Right lobe of liver (tissue), 6 donors: ENCODE measurements around the gene SDK1. TPM values are rescaled to one million over a fixed set of nuclear protein-coding genes. Genes with fewer than 3 reads are reported as not detected.
A peak's percentile ranks its signal among the peaks of the same experiment; 100 is the strongest.

ENCODE experiments used
- ATAC-seq, 4 donors: fragments of 200-7000 bp; cut with Tn5 transposase; one replicate each; pipeline ENCODE4 v1.9.1; 2020; ENCODE audit warnings: mild to moderate bottlenecking in 4 of 4, moderate library complexity in 4 of 4
- DNase-seq, 3 donors: peaks; one replicate each; pipeline ENCODE4 v3.0.0-alpha.2; 2020
- H3K27ac ChIP-seq, 3 donors: fragments of 200-600 bp; one replicate each; pipeline ENCODE4 v1.8.0; 2022
- H3K27me3 ChIP-seq, 2 donors: fragments of 200-600 bp; one replicate each; pipeline ENCODE4 v1.8.0; 2022
- H3K36me3 ChIP-seq, 4 donors: fragments of 200-600 bp; sonication (generic) in 1 of 4; one replicate each; pipeline versions ENCODE4 v1.5.1 to v1.8.0; 2017 to 2022; ENCODE audit warnings: control low read depth in 1 of 4
- H3K4me1 ChIP-seq, 4 donors: fragments of 200-600 bp; sonication (generic) in 1 of 4; one replicate each; pipeline versions ENCODE4 v1.5.1 to v1.8.0; 2017 to 2022; ENCODE audit warnings: control low read depth in 1 of 4
- H3K4me3 ChIP-seq, 3 donors: fragments of 200-600 bp; one replicate each; pipeline ENCODE4 v1.8.0; 2022
- H3K9me3 ChIP-seq, 4 donors: fragments of 200-600 bp; sonication (generic) in 1 of 4; one replicate each; pipeline versions ENCODE4 v1.5.1 to v1.8.0; 2017 to 2022; ENCODE audit warnings: control low read depth in 1 of 4
- CTCF ChIP-seq, 4 donors: fragments of 200-600 bp in 3 of 4; fragments of 450-650 bp in 1 of 4; IDR thresholded peaks; one replicate each; pipeline versions ENCODE4 v1.5.1 to v1.8.0; 2016 to 2022; ENCODE audit warnings: antibody characterized with exemption in 4 of 4, mild to moderate bottlenecking in 2 of 4
- POLR2A ChIP-seq: fragments of 450-650 bp; IDR thresholded peaks from one replicate; pipeline ENCODE4 v1.6.1; 2017; ENCODE audit warnings: antibody characterized with exemption, mild to moderate bottlenecking
- WGBS: methylation state at CpG from one replicate; pipeline ENCODE4 v1.1.6; 2018; ENCODE audit warnings: low coverage, low lambda C conversion rate; ENCODE audit not compliant: insufficient coverage; ENCODE audit errors: missing lambda C conversion rate; 5-methylcytosine and 5-hydroxymethylcytosine counted together
- intact Hi-C, 2 donors: fragments of 100-400 bp; cut with DNase I; formaldehyde crosslinking; loops; one replicate each; pipeline versions ENCODE4 v1.11.2 to v1.14.1; 2022
- total RNA-seq, 6 experiments: library from RNA; depleted of rRNA in 2 of 6; stranded (reverse); fragments of >200 nt in 2 of 6; fragmentation: NEBNext Ultra II Directional in 3 of 6; extraction: Animal tissue kit (Norgen Biotek cat#: 25700) in 3 of 6; gene quantifications; one replicate each; pipeline versions ENCODE4 v1.1.0 to v1.2.4, GENCODE V29; 2016 to 2023
- donor health status: DM: no; HTN: yes; CAD: no.
- donor health status: DM: no; HTN: no; CAD: no.
- donor health status: DM: no; HTN: no; CAD: no.
- donor health status: DM: no; HTN: yes; CAD: no.
- donor health status: DM: no; HTN: yes; CAD: no.

The SDK1 gene
- total RNA-seq, 6 experiments from 2014 or later, result 0.07 to 1.4 (median 0.65) TPM

- no peak overlapping the region for H3K27ac ChIP-seq
- ATAC-seq, result peak in 1 of 4 donors; percentile 50
- 30% methylated on average over 4 of the region's 5 CpGs for WGBS
Observed at GRCh38 chr7:3861941-3862340, 560.9 kb downstream of the SDK1 start.

GRCh38 chr7:3862774-3863173, 561.7 kb downstream of the SDK1 start:
- no peaks in the 10 kb centered on the region for H3K27me3 ChIP-seq
- no peaks in the 10 kb centered on the region for H3K9me3 ChIP-seq
- no peak overlapping the region for H3K4me3 ChIP-seq
- H3K27ac ChIP-seq, result no peak overlapping the region
- WGBS, result 60% methylated on average over 1 of the region's 4 CpGs
- DNase-seq (no peak), ATAC-seq (no peak)
- intact Hi-C loops, result no loop called here
- no peaks in the 10 kb centered on the region for H3K36me3 ChIP-seq
- TF ChIP-seq POLR2A, result no peak
- no peak for TF ChIP-seq CTCF (IDR thresholded peaks at IDR 0.05)
- no peaks in the 10 kb centered on the region for H3K4me1 ChIP-seq

More at GRCh38 chr7:3861941-3862340, 560.9 kb downstream of the SDK1 start:
- H3K9me3 ChIP-seq, result no peaks in the 10 kb centered on the region
- no peaks in the 10 kb centered on the region for H3K27me3 ChIP-seq
- H3K4me3 ChIP-seq, result no peak overlapping the region
- H3K36me3 ChIP-seq, result no peaks in the 10 kb centered on the region
- DNase-seq, result no peak
- H3K4me1 ChIP-seq, result no peaks in the 10 kb centered on the region
- TF ChIP-seq POLR2A (no peak), CTCF (IDR thresholded peaks at IDR 0.05) (no peak)
- intact Hi-C loops, result no loop called here

GRCh38 chr7:3866277-3866676, 565.2 kb downstream of the SDK1 start:
- intact Hi-C loops, result no loop called here
- WGBS, result 50% methylated on average over 4 of the region's 5 CpGs
- no peak for ATAC-seq

GRCh38 chr7:3867863-3868262, 566.8 kb downstream of the SDK1 start:
- no peak for ATAC-seq
- no peaks in the 10 kb centered on the region for H3K27me3 ChIP-seq
- no peaks in the 10 kb centered on the region for H3K4me1 ChIP-seq
- no peak for DNase-seq
- H3K27ac ChIP-seq, result no peak overlapping the region
- WGBS, result 62% methylated on average over 5 of the region's 5 CpGs
- TF ChIP-seq POLR2A, result no peak
- TF ChIP-seq CTCF (IDR thresholded peaks at IDR 0.05), result no peak
- no peaks in the 10 kb centered on the region for H3K36me3 ChIP-seq
- intact Hi-C loops, result no loop called here
- H3K4me3 ChIP-seq, result no peak overlapping the region
- H3K9me3 ChIP-seq, result no peaks in the 10 kb centered on the region

More at GRCh38 chr7:3866277-3866676, 565.2 kb downstream of the SDK1 start:
- Histone ChIP-seq H3K36me3 (no peaks in the 10 kb centered on the region), H3K4me3 (no peak overlapping the region), H3K4me1 (no peaks in the 10 kb centered on the region), H3K27me3 (no peaks in the 10 kb centered on the region), H3K9me3 (no peaks in the 10 kb centered on the region), H3K27ac (no peak overlapping the region)
- no peak for DNase-seq
- TF ChIP-seq CTCF (IDR thresholded peaks at IDR 0.05) (no peak), POLR2A (no peak)
